Keratinocyte (primary cell): ENCODE measurements around the gene STYX. TPM values are rescaled to one million over a fixed set of nuclear protein-coding genes. Genes with fewer than 3 reads are reported as not detected.

Experiments
- DNase-seq: peaks from one replicate; pipeline ENCODE4 v3.0.0-alpha.2; 2011; ENCODE audit warnings: low read depth, missing footprints, low spot score
- FAIRE-seq: peaks from 2 replicates; lab custom pipeline; 2011; peaks lifted over from hg19 to GRCh38; lab: Jason Lieb, UNC
- H2AFZ ChIP-seq: 2 replicates; pipeline ENCODE4 v1.6.0; 2012; ENCODE audit warnings: low read length, control low read depth, inconsistent platforms; ENCODE audit not compliant: control insufficient read depth
- H3K27ac ChIP-seq: 2 replicates; pipeline ENCODE4 v1.5.1; 2011; ENCODE audit warnings: low read length; ENCODE audit not compliant: control insufficient read depth, insufficient read depth
- H3K27me3 ChIP-seq: 3 replicates; pipeline ENCODE4 v1.6.0; 2011; ENCODE audit warnings: low read length; ENCODE audit not compliant: control insufficient read depth, insufficient read depth; ENCODE audit errors: extremely low read depth
- H3K36me3 ChIP-seq, 2 experiments: 2 replicates in 1 of 2; 3 replicates in 1 of 2; pipeline ENCODE4 v1.5.1; 2011; ENCODE audit warnings: low read length in 2 of 2, mild to moderate bottlenecking in 1 of 2; ENCODE audit not compliant: control insufficient read depth in 2 of 2, insufficient read depth in 2 of 2; ENCODE audit errors: extremely low read depth in 1 of 2
- H3K4me1 ChIP-seq: 3 replicates; pipeline ENCODE4 v1.5.1; 2011; ENCODE audit warnings: low read length; ENCODE audit not compliant: control insufficient read depth, insufficient read depth; ENCODE audit errors: extremely low read depth
- H3K4me2 ChIP-seq: 3 replicates; pipeline ENCODE4 v1.6.0; 2011; ENCODE audit warnings: low read depth, low read length; ENCODE audit not compliant: control insufficient read depth, insufficient read depth; ENCODE audit errors: extremely low read depth
- H3K4me3 ChIP-seq, 3 experiments: fragments of 200-600 bp in 1 of 3; sonication (generic) in 1 of 3; 2 replicates in 2 of 3; 3 replicates in 1 of 3; pipeline ENCODE4 v1.5.1; 2011 to 2016; ENCODE audit warnings: low read length in 3 of 3, mild to moderate bottlenecking in 3 of 3, control low read depth in 2 of 3, inconsistent platforms in 1 of 3, low read depth in 1 of 3, mixed read lengths in 1 of 3, mixed run types in 1 of 3, moderate library complexity in 1 of 3; ENCODE audit not compliant: control insufficient read depth in 2 of 3, insufficient read depth in 2 of 3; ENCODE audit errors: extremely low read depth in 1 of 3
- H3K79me2 ChIP-seq: 2 replicates; pipeline ENCODE4 v1.6.0; 2012; ENCODE audit warnings: low read length; ENCODE audit not compliant: control insufficient read depth, insufficient read depth
- H3K9ac ChIP-seq: 3 replicates; pipeline ENCODE4 v1.6.0; 2011; ENCODE audit warnings: low read length; ENCODE audit not compliant: control insufficient read depth, insufficient read depth; ENCODE audit errors: extremely low read depth
- H3K9me1 ChIP-seq: 3 replicates; pipeline ENCODE4 v1.6.0; 2011; ENCODE audit warnings: low read length; ENCODE audit not compliant: control insufficient read depth, insufficient read depth; ENCODE audit errors: extremely low read depth
- H3K9me3 ChIP-seq: 2 replicates; pipeline ENCODE4 v1.5.1; 2012; ENCODE audit warnings: low read depth, low read length; ENCODE audit not compliant: control insufficient read depth
- H4K20me1 ChIP-seq: 3 replicates; pipeline ENCODE4 v1.6.0; 2011; ENCODE audit warnings: low read length; ENCODE audit not compliant: control insufficient read depth, insufficient read depth; ENCODE audit errors: extremely low read depth
- CTCF ChIP-seq, 3 experiments: IDR thresholded peaks in 1 of 3; conservative IDR thresholded peaks in 1 of 3; optimal IDR thresholded peaks in 1 of 3; 2 replicates in 2 of 3; 3 replicates in 1 of 3; pipeline versions ENCODE3 to v1.5.1; 2011; ENCODE audit warnings: low read length in 3 of 3, mild to moderate bottlenecking in 3 of 3, moderate library complexity in 2 of 3, control low read depth in 1 of 3, inconsistent platforms in 1 of 3; ENCODE audit not compliant: insufficient read depth in 2 of 3; ENCODE audit errors: extremely low read depth in 1 of 3
- EZH2 ChIP-seq: IDR thresholded peaks from one replicate; pipeline ENCODE4 v1.6.1; 2012; ENCODE audit warnings: inconsistent platforms, mild to moderate bottlenecking, low read length, moderate library complexity
- dilution Hi-C: fragments of 300-500 bp; cut with MboI; formaldehyde crosslinking; loops from one replicate; pipeline ENCODE4 v1.7.0; 2020; ENCODE audit warnings: low sequenced_read_pairs; ENCODE audit not compliant: extremely low pct_ligation_motif_present
- polyA plus RNA-seq, 5 experiments: library from polyadenylated mRNA; depleted of rRNA in 3 of 5; stranded (reverse) in 3 of 5; stranded (forward) in 1 of 5; unstranded in 1 of 5; fragments of >200 nt; gene quantifications; 1 replicate in 1 of 5; 2 replicates in 3 of 5; 3 replicates in 1 of 5; pipeline versions ENCODE4 v1.2.1 to v1.2.3, GENCODE V29; 2011 to 2012; ENCODE audit warnings: missing spikeins in 2 of 5, low read depth in 1 of 5, low replicate concordance in 1 of 5

The STYX gene
- polyA plus RNA-seq, 1 donor (not counting 4 experiments of a cell fraction or from before 2014, with no cell fraction given), result 13.2 TPM

- dilution Hi-C loops, result no loop called here
Measured at GRCh38 chr14:52701223-52701622, 28.7 kb upstream of the STYX start.

GRCh38 chr14:52703225-52703624 is 26.7 kb upstream of the STYX start:
- Histone ChIP-seq H3K36me3 (no peaks in the 10 kb centered on the region), H3K79me2 (peaks cover 12% of the 10 kb centered on the region), H2AFZ (peak overlapping the region; percentile 61), H3K4me3 (no peak overlapping the region), H3K4me2 (no peak overlapping the region), H3K9me1 (no peaks in the 10 kb centered on the region), H3K9me3 (no peaks in the 10 kb centered on the region), H3K4me1 (peaks cover 35% of the 10 kb centered on the region), H3K9ac (no peak overlapping the region), H4K20me1 (no peaks in the 10 kb centered on the region), H3K27ac (peak overlapping the region; percentile 83), H3K27me3 (no peaks in the 10 kb centered on the region)
- peak; percentile 62 for DNase-seq
- FAIRE-seq, result peak; percentile 88
- TF ChIP-seq EZH2 (no peak), CTCF (optimal IDR thresholded peaks at IDR 0.05 in 1 of 3, IDR thresholded peaks at IDR 0.05 in 1 of 3, conservative IDR thresholded peaks at IDR 0.05 in 1 of 3; ENCODE audit: extremely low read depth in 1 of 3, insufficient read depth in 2 of 3, low read length in 3 of 3) (no peak)
- dilution Hi-C loops, result no loop called here

More at GRCh38 chr14:52701223-52701622, 28.7 kb upstream of the STYX start:
- Histone ChIP-seq H3K4me2 (peak overlapping the region; percentile 38), H3K27me3 (no peaks in the 10 kb centered on the region), H3K4me1 (peaks cover 28% of the 10 kb centered on the region), H3K9me3 (no peaks in the 10 kb centered on the region), H3K79me2 (no peaks in the 10 kb centered on the region), H4K20me1 (no peaks in the 10 kb centered on the region), H3K9ac (peak overlapping the region; percentile 76), H3K36me3 (no peaks in the 10 kb centered on the region), H2AFZ (peak overlapping the region; percentile 83), H3K27ac (peak overlapping the region; percentile 96), H3K4me3 (no peak overlapping the region), H3K9me1 (no peaks in the 10 kb centered on the region)
- no peak for TF ChIP-seq CTCF (optimal IDR thresholded peaks at IDR 0.05 in 1 of 3, IDR thresholded peaks at IDR 0.05 in 1 of 3, conservative IDR thresholded peaks at IDR 0.05 in 1 of 3; ENCODE audit: extremely low read depth in 1 of 3, insufficient read depth in 2 of 3, low read length in 3 of 3)
- no peak for TF ChIP-seq EZH2
- DNase-seq (no peak), FAIRE-seq (peak; percentile 36)
